Uterus (tissue), 2 donors: ENCODE data around the gene CEP112.

ENCODE experiments used
- POLR2A ChIP-seq, 2 donors: fragments of 450-650 bp; IDR thresholded peaks; one replicate each; pipeline ENCODE4 v1.6.1; 2016; ENCODE audit warnings: antibody characterized with exemption in 2 of 2, mild to moderate bottlenecking in 1 of 2, moderate library complexity in 1 of 2
- TF ChIP-seq, protein P1 (sequence below), 4 experiments: fragments of 200-600 bp in 2 of 4; fragments of 450-650 bp in 2 of 4; sonication (generic) in 2 of 4; IDR thresholded peaks; one replicate each; pipeline ENCODE4 v1.5.1; 2016 to 2019; ENCODE audit warnings: antibody characterized with exemption in 4 of 4, mild to moderate bottlenecking in 2 of 4, moderate library complexity in 1 of 4

- TF ChIP-seq, protein P1, sequence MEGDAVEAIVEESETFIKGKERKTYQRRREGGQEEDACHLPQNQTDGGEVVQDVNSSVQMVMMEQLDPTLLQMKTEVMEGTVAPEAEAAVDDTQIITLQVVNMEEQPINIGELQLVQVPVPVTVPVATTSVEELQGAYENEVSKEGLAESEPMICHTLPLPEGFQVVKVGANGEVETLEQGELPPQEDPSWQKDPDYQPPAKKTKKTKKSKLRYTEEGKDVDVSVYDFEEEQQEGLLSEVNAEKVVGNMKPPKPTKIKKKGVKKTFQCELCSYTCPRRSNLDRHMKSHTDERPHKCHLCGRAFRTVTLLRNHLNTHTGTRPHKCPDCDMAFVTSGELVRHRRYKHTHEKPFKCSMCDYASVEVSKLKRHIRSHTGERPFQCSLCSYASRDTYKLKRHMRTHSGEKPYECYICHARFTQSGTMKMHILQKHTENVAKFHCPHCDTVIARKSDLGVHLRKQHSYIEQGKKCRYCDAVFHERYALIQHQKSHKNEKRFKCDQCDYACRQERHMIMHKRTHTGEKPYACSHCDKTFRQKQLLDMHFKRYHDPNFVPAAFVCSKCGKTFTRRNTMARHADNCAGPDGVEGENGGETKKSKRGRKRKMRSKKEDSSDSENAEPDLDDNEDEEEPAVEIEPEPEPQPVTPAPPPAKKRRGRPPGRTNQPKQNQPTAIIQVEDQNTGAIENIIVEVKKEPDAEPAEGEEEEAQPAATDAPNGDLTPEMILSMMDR (IDR thresholded peaks at IDR 0.05), result no peak
- no peak for TF ChIP-seq POLR2A (IDR thresholded peaks at IDR 0.05)
These were observed 16.0 kb downstream of the CEP112 start for GRCh38 chr17:66175892-66176291.
